AG10803 (cell line): ENCODE data around the gene DNAJC30.
A peak's percentile ranks its signal among the peaks of the same experiment; 100 is the strongest.

Experiments
- DNase-seq: peaks from one replicate; pipeline ENCODE4 v3.0.0; 2010; ENCODE audit warnings: low read depth
- H3K4me3 ChIP-seq: 2 replicates; pipeline ENCODE4 v1.5.1; 2011; ENCODE audit warnings: mild to moderate bottlenecking, low read length, control low read depth
- CTCF ChIP-seq: conservative IDR thresholded peaks from 2 replicates; pipeline ENCODE4 v1.5.1; 2011; ENCODE audit warnings: mild to moderate bottlenecking, low read length, control low read depth, inconsistent platforms

Gene DNAJC30

GRCh38 chr7:73702226-73702625, 19.0 kb upstream of the DNAJC30 start:
- no peak for DNase-seq
- TF ChIP-seq CTCF = no peak
- H3K4me3 ChIP-seq = no peak overlapping the region

- peak; percentile 82 for DNase-seq
- no peak overlapping the region for H3K4me3 ChIP-seq
- peak; percentile 65 for TF ChIP-seq CTCF
Measured at GRCh38 chr7:73701357-73701995, 18.2 kb upstream of the DNAJC30 start.

GRCh38 chr7:73700581-73701134, 17.4 kb upstream of the DNAJC30 start:
- H3K4me3 ChIP-seq = no peak overlapping the region
- TF ChIP-seq CTCF = no peak
- DNase-seq = no peak

- no peak overlapping the region for H3K4me3 ChIP-seq
- no peak for DNase-seq
- TF ChIP-seq CTCF = no peak
Measured at GRCh38 chr7:73700069-73700423, 16.8 kb upstream of the DNAJC30 start.

GRCh38 chr7:73699370-73700068, 16.3 kb upstream of the DNAJC30 start:
- no peak overlapping the region for H3K4me3 ChIP-seq
- no peak for TF ChIP-seq CTCF

GRCh38 chr7:73698410-73698809, 15.2 kb upstream of the DNAJC30 start:
- no peak overlapping the region for H3K4me3 ChIP-seq
- TF ChIP-seq CTCF = no peak
- DNase-seq = no peak

More at GRCh38 chr7:73699370-73700068, 16.3 kb upstream of the DNAJC30 start:
- no peak for DNase-seq

GRCh38 chr7:73696372-73696771, 13.1 kb upstream of the DNAJC30 start:
- DNase-seq = no peak
- no peak for TF ChIP-seq CTCF
- no peak overlapping the region for H3K4me3 ChIP-seq
